ENCODE measurements around the gene SEC14L2. TPM values are rescaled to one million over a fixed set of nuclear protein-coding genes. Genes with fewer than 3 reads are reported as not detected.

SEC14L2 gene
- total and polyA plus RNA-seq, 2 donors (not counting 3 experiments of a cell fraction or from before 2014, with no cell fraction given): 22.5 to 28.8 TPM

DNA sequence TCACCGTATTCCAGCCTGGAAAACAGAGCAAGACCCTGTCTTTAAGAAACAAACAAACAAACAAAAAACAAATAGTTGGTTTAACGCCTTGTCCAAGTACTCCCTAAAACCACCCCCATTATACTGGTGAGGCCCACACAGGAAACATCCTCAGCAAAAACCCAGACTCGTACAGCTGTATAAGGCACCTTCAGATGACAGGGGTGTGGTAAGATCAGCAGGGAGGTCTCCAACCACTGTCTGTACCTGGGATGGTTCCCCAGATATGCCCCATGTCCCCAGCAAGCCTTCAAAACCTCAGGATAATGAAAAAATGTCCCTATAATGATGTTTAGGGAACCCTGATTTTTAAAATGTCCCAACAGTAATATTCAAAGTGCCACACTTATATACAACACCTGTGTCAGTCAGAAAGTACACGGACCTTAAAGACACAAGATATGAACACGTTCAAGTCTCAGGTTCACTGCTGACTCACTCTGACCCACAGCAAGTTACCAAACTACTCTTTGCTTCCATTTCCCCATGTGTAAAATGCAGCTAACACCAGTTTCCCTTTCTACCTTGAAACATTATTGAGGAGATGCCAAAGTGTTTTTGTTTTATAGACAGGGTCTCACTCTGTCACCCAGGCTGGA, 49.4 kb upstream of the SEC14L2 start:
- Histone ChIP-seq H3K27ac (ENCODE audit: insufficient read depth, low read depth, low read length) (no peak overlapping the region), H3K79me2 (ENCODE audit: control insufficient read depth, insufficient read depth, low read length) (peaks cover 36% of the 10 kb centered on the region), H3K9me1 (replicated peaks; ENCODE audit: control insufficient read depth, extremely low read depth, insufficient read depth, low read length) (no peaks in the 10 kb centered on the region), H3K4me1 (ENCODE audit: control insufficient read depth, extremely low read depth, insufficient read depth, low read length) (no peaks in the 10 kb centered on the region), H3K27me3 (ENCODE audit: control insufficient read depth in 2 of 2, insufficient read depth in 2 of 2, low read length in 2 of 2) (no peaks in the 10 kb centered on the region), H3K36me3 (ENCODE audit: control insufficient read depth in 2 of 2, extremely low read depth in 1 of 2, insufficient read depth in 2 of 2, low read length in 2 of 2) (peaks cover 43 to 58% of the 10 kb centered on the region in 2 experiments), H4K20me1 (replicated peaks; ENCODE audit: control insufficient read depth, extremely low read depth, insufficient read depth, low read length) (peaks cover 2% of the 10 kb centered on the region), H3K9ac (replicated peaks; ENCODE audit: extremely low read depth, insufficient read depth, low read length) (no peak overlapping the region), H3K9me3 (replicated peaks; ENCODE audit: control insufficient read depth, insufficient read depth, low read length) (no peaks in the 10 kb centered on the region), H2AFZ (ENCODE audit: low read depth, low read length) (no peak overlapping the region), H3K4me2 (ENCODE audit: insufficient read depth, low read length) (no peak overlapping the region), H3K4me3 (replicated peaks in 1 of 3; ENCODE audit: insufficient read depth in 1 of 3, low read depth in 1 of 3, low read length in 3 of 3) (no peak overlapping the region)
- POLR2A ChIA-PET: no interaction called here
- TF ChIP-seq JUN (IDR thresholded peaks at IDR 0.05; ENCODE audit: borderline replicate concordance, insufficient read depth, insufficient read length, low read depth): no peak
- TF ChIP-seq, protein P1, sequence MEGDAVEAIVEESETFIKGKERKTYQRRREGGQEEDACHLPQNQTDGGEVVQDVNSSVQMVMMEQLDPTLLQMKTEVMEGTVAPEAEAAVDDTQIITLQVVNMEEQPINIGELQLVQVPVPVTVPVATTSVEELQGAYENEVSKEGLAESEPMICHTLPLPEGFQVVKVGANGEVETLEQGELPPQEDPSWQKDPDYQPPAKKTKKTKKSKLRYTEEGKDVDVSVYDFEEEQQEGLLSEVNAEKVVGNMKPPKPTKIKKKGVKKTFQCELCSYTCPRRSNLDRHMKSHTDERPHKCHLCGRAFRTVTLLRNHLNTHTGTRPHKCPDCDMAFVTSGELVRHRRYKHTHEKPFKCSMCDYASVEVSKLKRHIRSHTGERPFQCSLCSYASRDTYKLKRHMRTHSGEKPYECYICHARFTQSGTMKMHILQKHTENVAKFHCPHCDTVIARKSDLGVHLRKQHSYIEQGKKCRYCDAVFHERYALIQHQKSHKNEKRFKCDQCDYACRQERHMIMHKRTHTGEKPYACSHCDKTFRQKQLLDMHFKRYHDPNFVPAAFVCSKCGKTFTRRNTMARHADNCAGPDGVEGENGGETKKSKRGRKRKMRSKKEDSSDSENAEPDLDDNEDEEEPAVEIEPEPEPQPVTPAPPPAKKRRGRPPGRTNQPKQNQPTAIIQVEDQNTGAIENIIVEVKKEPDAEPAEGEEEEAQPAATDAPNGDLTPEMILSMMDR (IDR thresholded peaks at IDR 0.05; ENCODE audit: extremely low read depth in 1 of 2, insufficient read depth in 1 of 2, low read depth in 1 of 2, low read length in 2 of 2): no peak
- TF ChIP-seq, protein P2, sequence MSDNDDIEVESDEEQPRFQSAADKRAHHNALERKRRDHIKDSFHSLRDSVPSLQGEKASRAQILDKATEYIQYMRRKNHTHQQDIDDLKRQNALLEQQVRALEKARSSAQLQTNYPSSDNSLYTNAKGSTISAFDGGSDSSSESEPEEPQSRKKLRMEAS (IDR thresholded peaks at IDR 0.05; ENCODE audit: insufficient read depth, insufficient read length): no peak
- no peak for TF ChIP-seq POLR2A (IDR thresholded peaks at IDR 0.05; ENCODE audit: low read depth, low read length)
- no peak for TF ChIP-seq MYC (IDR thresholded peaks at IDR 0.05; ENCODE audit: low read depth, low read length)
- intact Hi-C loops (cut with micrococcal nuclease): no loop called here
- BruUV-seq (replicated peaks): no TSS peak
- dilution Hi-C loops (cut with MboI; ENCODE audit: extremely low pct_ligation_motif_present, low sequenced_read_pairs): no loop called here
- FAIRE-seq (peak; percentile 18), DNase-seq (ENCODE audit: low read depth, low spot score) (no peak)
- CTCF ChIA-PET: no interaction called here

DNA sequence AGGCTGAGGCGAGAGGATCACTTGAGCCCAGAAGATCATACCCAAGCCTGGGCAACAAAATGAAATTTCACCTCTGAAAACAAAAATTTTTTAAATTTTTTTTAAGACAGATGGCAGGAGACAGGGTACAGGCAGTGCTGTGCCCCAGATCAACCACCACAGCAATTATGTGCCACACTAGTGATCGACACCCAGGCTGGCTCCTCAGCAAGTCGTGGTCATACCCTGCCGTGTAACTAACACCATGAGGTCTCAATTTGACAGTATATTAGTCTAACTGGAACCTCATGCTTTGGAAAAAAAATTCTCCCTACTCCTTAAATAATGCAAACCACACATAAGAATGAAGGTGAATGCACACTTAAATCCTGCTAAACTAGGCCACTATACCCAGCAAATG, 48.4 kb upstream of the SEC14L2 start:
- Histone ChIP-seq H3K27ac (ENCODE audit: insufficient read depth, low read depth, low read length) (no peak overlapping the region), H3K79me2 (ENCODE audit: control insufficient read depth, insufficient read depth, low read length) (peaks cover 43% of the 10 kb centered on the region), H3K9ac (replicated peaks; ENCODE audit: extremely low read depth, insufficient read depth, low read length) (no peak overlapping the region), H3K9me1 (replicated peaks; ENCODE audit: control insufficient read depth, extremely low read depth, insufficient read depth, low read length) (no peaks in the 10 kb centered on the region), H3K4me2 (ENCODE audit: insufficient read depth, low read length) (no peak overlapping the region), H3K4me1 (ENCODE audit: control insufficient read depth, extremely low read depth, insufficient read depth, low read length) (no peaks in the 10 kb centered on the region), H3K4me3 (replicated peaks in 1 of 3; ENCODE audit: insufficient read depth in 1 of 3, low read depth in 1 of 3, low read length in 3 of 3) (no peak overlapping the region), H4K20me1 (replicated peaks; ENCODE audit: control insufficient read depth, extremely low read depth, insufficient read depth, low read length) (peaks cover 2% of the 10 kb centered on the region), H3K9me3 (replicated peaks; ENCODE audit: control insufficient read depth, insufficient read depth, low read length) (no peaks in the 10 kb centered on the region), H3K27me3 (ENCODE audit: control insufficient read depth in 2 of 2, insufficient read depth in 2 of 2, low read length in 2 of 2) (no peaks in the 10 kb centered on the region), H3K36me3 (ENCODE audit: control insufficient read depth in 2 of 2, extremely low read depth in 1 of 2, insufficient read depth in 2 of 2, low read length in 2 of 2) (peaks cover 41 to 52% of the 10 kb centered on the region in 2 experiments), H2AFZ (ENCODE audit: low read depth, low read length) (no peak overlapping the region)
- FAIRE-seq: no peak
- no peak for TF ChIP-seq FOS (IDR thresholded peaks at IDR 0.05; ENCODE audit: borderline replicate concordance, insufficient read depth, low read length)
- TF ChIP-seq EZH2 (IDR thresholded peaks at IDR 0.05; ENCODE audit: borderline replicate concordance, low read depth, low read length, severe bottlenecking): no peak
- TF ChIP-seq POLR2A (IDR thresholded peaks at IDR 0.05; ENCODE audit: low read depth, low read length): no peak
- no peak for TF ChIP-seq JUN (IDR thresholded peaks at IDR 0.05; ENCODE audit: borderline replicate concordance, insufficient read depth, insufficient read length, low read depth)
- TF ChIP-seq, protein P2 (IDR thresholded peaks at IDR 0.05; ENCODE audit: insufficient read depth, insufficient read length): no peak
- no peak for TF ChIP-seq MYC (IDR thresholded peaks at IDR 0.05; ENCODE audit: low read depth, low read length)
- TF ChIP-seq, protein P1 (IDR thresholded peaks at IDR 0.05; ENCODE audit: extremely low read depth in 1 of 2, insufficient read depth in 1 of 2, low read depth in 1 of 2, low read length in 2 of 2): no peak
- no peak for TF ChIP-seq GATA2 (IDR thresholded peaks at IDR 0.05; ENCODE audit: insufficient read depth, insufficient read length, low read depth, low read length)
- no peak for TF ChIP-seq POLR2AphosphoS5 (IDR thresholded peaks at IDR 0.05; ENCODE audit: insufficient read depth, low read depth, low read length)
- dilution Hi-C loops (cut with MboI; ENCODE audit: extremely low pct_ligation_motif_present, low sequenced_read_pairs) (no loop called here), intact Hi-C loops (cut with micrococcal nuclease) (no loop called here)
- ChIA-PET CTCF (no interaction called here), POLR2A (no interaction called here)
- no peak for DNase-seq (ENCODE audit: low read depth, low spot score)
- no TSS peak for BruUV-seq (replicated peaks)

Data from endothelial cell of umbilical vein (primary cell).